Transverse colon (tissue), 4 donors: ENCODE results near the gene RBM20. TPM values are rescaled to one million over a fixed set of nuclear protein-coding genes. Genes with fewer than 3 reads are reported as not detected.

Experiments
- DNase-seq: peaks from one replicate; pipeline ENCODE4 v3.0.0-alpha.2; 2019
- H3K27ac ChIP-seq, 4 donors: fragments of 200-600 bp; sonication (generic); 2 replicates each; pipeline ENCODE4 v1.5.1; 2016 to 2018; ENCODE audit warnings: inconsistent platforms in 4 of 4
- H3K27me3 ChIP-seq: fragments of 200-600 bp; sonication (generic); 2 replicates; pipeline ENCODE4 v1.5.1; 2017; ENCODE audit warnings: inconsistent platforms
- H3K36me3 ChIP-seq, 4 donors: fragments of 200-600 bp; sonication (generic); 2 replicates each; pipeline ENCODE4 v1.5.1; 2017 to 2019; ENCODE audit warnings: inconsistent platforms in 4 of 4
- H3K4me1 ChIP-seq, 4 donors: fragments of 200-600 bp; sonication (generic); 2 replicates each; pipeline ENCODE4 v1.5.1; 2017 to 2020; ENCODE audit warnings: inconsistent platforms in 4 of 4
- H3K4me3 ChIP-seq, 4 donors: fragments of 200-600 bp; sonication (generic); 1 replicate in 1 of 4; 2 replicates in 3 of 4; pipeline versions ENCODE4 v1.5.1 to v1.6.1; 2017 to 2019; ENCODE audit warnings: inconsistent platforms in 4 of 4
- H3K9me3 ChIP-seq, 2 donors: fragments of 200-600 bp; sonication (generic); 2 replicates each; pipeline ENCODE4 v1.5.1; 2017 to 2019; ENCODE audit warnings: inconsistent platforms in 2 of 2
- EP300 ChIP-seq: sonication (generic); formaldehyde crosslinking; IDR thresholded peaks from one replicate; pipeline ENCODE4 v1.6.1; 2017; ENCODE audit warnings: antibody characterized with exemption, low read depth
- POLR2A ChIP-seq: fragments of 450-650 bp; IDR thresholded peaks from one replicate; pipeline ENCODE4 v1.6.1; 2016; ENCODE audit warnings: antibody characterized with exemption, mild to moderate bottlenecking, moderate library complexity
- POLR2AphosphoS5 ChIP-seq, 3 donors: sonication (generic); formaldehyde crosslinking; IDR thresholded peaks; one replicate each; pipeline ENCODE4 v1.6.1; 2016; ENCODE audit warnings: antibody characterized with exemption in 3 of 3
- WGBS, 2 donors: methylation state at CpG; one replicate each; pipeline ENCODE4 v1.1.5; 2018; ENCODE audit warnings: low coverage in 1 of 2; 5-methylcytosine and 5-hydroxymethylcytosine counted together
- in situ Hi-C, 4 donors: fragments of 200-750 bp; cut with MboI; loops; one replicate each; pipeline versions ENCODE4 v1.15.0 to v1.15.1; 2017; ENCODE audit warnings: low sequenced_read_pairs in 3 of 4, low pct_ligation_motif_present in 1 of 4, low pct_unique_long_range_greater_than_20kb in 1 of 4
- intact Hi-C: fragments of 100-400 bp; cut with DNase I; formaldehyde crosslinking; loops from one replicate; pipeline ENCODE4 v1.15.1; 2023; ENCODE audit warnings: low total_unique reads
- total RNA-seq, 4 donors: library from RNA; depleted of rRNA; stranded (reverse); fragments of >200 nt; gene quantifications; one replicate each; pipeline ENCODE4 v1.1.0, GENCODE V29; 2016
- TF ChIP-seq, protein P1 (sequence below), 5 experiments: fragments of 200-600 bp in 3 of 5; fragments of 450-650 bp in 2 of 5; sonication (generic) in 3 of 5; IDR thresholded peaks; 1 replicate in 2 of 5; 2 replicates in 3 of 5; pipeline ENCODE4 v1.5.1; 2016 to 2017; ENCODE audit warnings: antibody characterized with exemption in 5 of 5, inconsistent platforms in 3 of 5, mild to moderate bottlenecking in 2 of 5, moderate library complexity in 1 of 5

RBM20 gene
- total RNA-seq, 4 donors from 2014 or later = 1.2 to 10.5 (median 2.9) TPM

DNA sequence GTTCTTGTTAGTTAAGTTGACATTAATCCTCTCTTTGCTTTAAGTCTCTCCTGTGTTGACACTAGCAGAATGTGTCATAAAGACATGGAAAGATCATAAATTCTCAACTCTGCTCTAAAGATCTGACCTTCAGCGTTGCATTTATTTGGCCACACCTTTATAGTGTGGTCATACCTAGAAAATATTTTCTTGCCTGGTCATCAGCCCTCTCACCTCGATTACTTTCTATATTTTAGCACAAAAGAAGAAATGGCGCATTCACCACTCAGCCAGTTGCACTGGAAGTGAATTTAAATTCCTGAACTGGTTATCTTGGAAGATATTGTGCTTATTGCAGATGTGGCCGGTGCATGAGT lies 130.9 kb downstream of the RBM20 start:
- in situ Hi-C loops = loop anchor here in 1 of 4 donors (25.0 kb wide), 1 partner anchor 112 kb away; no protein-coding TSS in a partner anchor
- H3K9me3 ChIP-seq = no peaks in the 10 kb centered on the region
- no peaks in the 10 kb centered on the region for H3K36me3 ChIP-seq
- H3K27me3 ChIP-seq = no peaks in the 10 kb centered on the region
- intact Hi-C loops = no loop called here
- no peak for DNase-seq
- H3K4me1 ChIP-seq = peaks cover 16 to 48% (median 23%) of the 10 kb centered on the region in 4 donors
- 50 to 61% methylated on average over 4 of the region's 4 CpGs for WGBS, 2 donors
- H3K4me3 ChIP-seq = no peak overlapping the region
- peak overlapping the region; percentile 81 to 87 (median 85) for H3K27ac ChIP-seq
- TF ChIP-seq POLR2AphosphoS5 (IDR thresholded peaks at IDR 0.05) = peak in 2 of 3 donors; percentile 50 to 59
- peak; percentile 43 for TF ChIP-seq EP300
- TF ChIP-seq, protein P1, sequence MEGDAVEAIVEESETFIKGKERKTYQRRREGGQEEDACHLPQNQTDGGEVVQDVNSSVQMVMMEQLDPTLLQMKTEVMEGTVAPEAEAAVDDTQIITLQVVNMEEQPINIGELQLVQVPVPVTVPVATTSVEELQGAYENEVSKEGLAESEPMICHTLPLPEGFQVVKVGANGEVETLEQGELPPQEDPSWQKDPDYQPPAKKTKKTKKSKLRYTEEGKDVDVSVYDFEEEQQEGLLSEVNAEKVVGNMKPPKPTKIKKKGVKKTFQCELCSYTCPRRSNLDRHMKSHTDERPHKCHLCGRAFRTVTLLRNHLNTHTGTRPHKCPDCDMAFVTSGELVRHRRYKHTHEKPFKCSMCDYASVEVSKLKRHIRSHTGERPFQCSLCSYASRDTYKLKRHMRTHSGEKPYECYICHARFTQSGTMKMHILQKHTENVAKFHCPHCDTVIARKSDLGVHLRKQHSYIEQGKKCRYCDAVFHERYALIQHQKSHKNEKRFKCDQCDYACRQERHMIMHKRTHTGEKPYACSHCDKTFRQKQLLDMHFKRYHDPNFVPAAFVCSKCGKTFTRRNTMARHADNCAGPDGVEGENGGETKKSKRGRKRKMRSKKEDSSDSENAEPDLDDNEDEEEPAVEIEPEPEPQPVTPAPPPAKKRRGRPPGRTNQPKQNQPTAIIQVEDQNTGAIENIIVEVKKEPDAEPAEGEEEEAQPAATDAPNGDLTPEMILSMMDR (IDR thresholded peaks at IDR 0.05) = no peak
- TF ChIP-seq POLR2A = no peak

DNA sequence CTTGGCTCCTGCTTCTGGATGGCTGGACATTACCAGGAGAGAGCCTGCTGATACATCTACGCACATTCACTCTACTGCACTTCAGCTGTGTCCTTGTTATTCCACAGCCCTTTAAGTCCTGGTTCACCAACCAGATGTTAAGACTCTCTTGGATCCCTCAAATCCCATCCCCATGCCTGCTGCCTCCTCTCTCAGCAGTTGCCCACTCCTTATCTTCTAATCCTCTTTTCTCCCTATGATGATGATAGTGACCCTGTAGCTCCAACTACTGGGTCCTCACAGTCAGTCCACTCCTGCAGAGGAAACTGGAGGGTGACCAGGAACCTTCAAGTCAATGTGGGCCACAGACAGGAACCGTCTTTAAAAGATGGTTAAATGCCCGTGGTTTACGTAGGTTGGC lies 131.3 kb downstream of the RBM20 start:
- Histone ChIP-seq H3K27me3 (no peaks in the 10 kb centered on the region), H3K4me3 (no peak overlapping the region), H3K9me3 (no peaks in the 10 kb centered on the region), H3K4me1 (peaks cover 16 to 48% (median 23%) of the 10 kb centered on the region in 4 donors), H3K36me3 (no peaks in the 10 kb centered on the region), H3K27ac (peak overlapping the region; percentile 81 to 87 (median 85))
- TF ChIP-seq, protein P1 (IDR thresholded peaks at IDR 0.05) = no peak
- no peak for TF ChIP-seq POLR2A
- TF ChIP-seq EP300 = no peak
- TF ChIP-seq POLR2AphosphoS5 (IDR thresholded peaks at IDR 0.05) = no peak
- 93 to 100% methylated on average over 1 to 4 of the region's 4 CpGs for WGBS, 2 donors
- intact Hi-C loops = no loop called here
- DNase-seq = no peak
- in situ Hi-C loops = loop anchor here in 1 of 4 donors (25.0 kb wide), 1 partner anchor 112 kb away; no protein-coding TSS in a partner anchor

- intact Hi-C loops (no loop called here), in situ Hi-C loops (loop anchor here in 1 of 4 donors (25.0 kb wide), 1 partner anchor 110 kb away; no protein-coding TSS in a partner anchor)
- no peak overlapping the region for H3K27ac ChIP-seq
- H3K4me3 ChIP-seq = no peak overlapping the region
- WGBS, 2 donors = 93 to 96% methylated on average over 3 of the region's 3 CpGs
- no peaks in the 10 kb centered on the region for H3K36me3 ChIP-seq
- no peaks in the 10 kb centered on the region for H3K9me3 ChIP-seq
- H3K27me3 ChIP-seq = no peaks in the 10 kb centered on the region
- peaks cover 16 to 48% (median 23%) of the 10 kb centered on the region in 4 donors for H3K4me1 ChIP-seq
- DNase-seq = no peak
- TF ChIP-seq POLR2AphosphoS5 (IDR thresholded peaks at IDR 0.05) (no peak), EP300 (no peak), POLR2A (no peak)
- TF ChIP-seq, protein P1 (IDR thresholded peaks at IDR 0.05) = no peak
These were observed 132.9 kb downstream of the RBM20 start for GRCh38 chr10:110777017-110777416.

DNA sequence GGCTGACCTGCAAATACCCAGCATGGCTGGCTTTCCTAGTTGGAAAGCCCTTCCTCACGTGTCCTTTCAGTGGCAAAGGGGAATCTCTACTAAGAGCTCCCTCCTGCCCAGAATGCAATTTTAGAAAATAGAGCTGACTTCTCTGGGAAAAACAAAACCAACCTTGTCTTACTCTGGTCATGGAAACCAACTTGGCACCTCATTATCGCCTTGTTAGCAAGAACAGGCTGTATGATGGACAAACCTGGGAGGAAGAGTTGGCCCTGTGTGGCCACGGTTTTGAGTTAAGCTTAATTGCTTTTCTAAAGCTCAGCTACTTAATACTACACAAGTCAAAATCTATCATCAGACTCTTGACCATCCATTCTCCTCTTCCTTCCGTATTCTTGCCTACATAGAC lies 133.5 kb downstream of the RBM20 start:
- WGBS, 2 donors = 92 to 100% methylated on average over 3 to 4 of the region's 4 CpGs
- in situ Hi-C loops = loop anchor here in 1 of 4 donors (25.0 kb wide), 1 partner anchor 110 kb away; no protein-coding TSS in a partner anchor

More for the DNA sequence above, 133.5 kb downstream of the RBM20 start:
- Histone ChIP-seq H3K27me3 (no peaks in the 10 kb centered on the region), H3K4me1 (peaks cover 16 to 46% (median 23%) of the 10 kb centered on the region in 4 donors), H3K9me3 (no peaks in the 10 kb centered on the region), H3K36me3 (no peaks in the 10 kb centered on the region), H3K4me3 (no peak overlapping the region), H3K27ac (no peak overlapping the region)
- intact Hi-C loops = no loop called here
- DNase-seq = no peak
- TF ChIP-seq POLR2A (no peak), POLR2AphosphoS5 (IDR thresholded peaks at IDR 0.05) (no peak), EP300 (no peak)
- TF ChIP-seq, protein P1 (IDR thresholded peaks at IDR 0.05) = no peak
